Ishikawa (cell line): Measurements from ENCODE around the gene LZIC.

ENCODE experiments used
- CEBPB ChIP-seq: IDR thresholded peaks from 2 replicates; pipeline ENCODE4 v1.6.1; 2012
- CREB1 ChIP-seq: IDR thresholded peaks from 2 replicates; pipeline ENCODE4 v1.6.1; 2012; ENCODE audit warnings: low read depth
- EGR1 ChIP-seq: IDR thresholded peaks from 2 replicates; pipeline ENCODE4 v1.6.1; 2012
- EP300 ChIP-seq: IDR thresholded peaks from 2 replicates; pipeline ENCODE4 v1.6.1; 2012; ENCODE audit warnings: borderline replicate concordance
- FOXM1 ChIP-seq: IDR thresholded peaks from 2 replicates; pipeline ENCODE4 v1.6.1; 2012; ENCODE audit warnings: low read depth, borderline replicate concordance
- NFIC ChIP-seq: IDR thresholded peaks from 2 replicates; pipeline ENCODE4 v1.6.1; 2012
- RAD21 ChIP-seq: IDR thresholded peaks from 2 replicates; pipeline ENCODE4 v1.6.1; 2012; ENCODE audit warnings: low read depth
- TAF1 ChIP-seq: IDR thresholded peaks from 2 replicates; pipeline ENCODE4 v1.6.1; 2012; ENCODE audit warnings: low read depth, mild to moderate bottlenecking
- TCF12 ChIP-seq: IDR thresholded peaks from 2 replicates; pipeline ENCODE4 v1.6.1; 2012; ENCODE audit warnings: low read depth
- TEAD4 ChIP-seq: IDR thresholded peaks from 2 replicates; pipeline ENCODE4 v1.6.1; 2012
- YY1 ChIP-seq: IDR thresholded peaks from 2 replicates; pipeline ENCODE4 v1.6.1; 2012; ENCODE audit warnings: low read depth
- ZBTB7A ChIP-seq: IDR thresholded peaks from 2 replicates; pipeline ENCODE4 v1.6.1; 2012; ENCODE audit warnings: low read depth
- TF ChIP-seq, protein P1 (sequence below): IDR thresholded peaks from 2 replicates; pipeline ENCODE4 v1.6.1; 2012; ENCODE audit warnings: low read depth, mild to moderate bottlenecking
- TF ChIP-seq, protein P2 (sequence below): IDR thresholded peaks from 2 replicates; pipeline ENCODE4 v1.6.1; 2012
- TF ChIP-seq, protein P3 (sequence below): IDR thresholded peaks from 2 replicates; pipeline ENCODE4 v1.6.1; 2012

The LZIC gene

DNA sequence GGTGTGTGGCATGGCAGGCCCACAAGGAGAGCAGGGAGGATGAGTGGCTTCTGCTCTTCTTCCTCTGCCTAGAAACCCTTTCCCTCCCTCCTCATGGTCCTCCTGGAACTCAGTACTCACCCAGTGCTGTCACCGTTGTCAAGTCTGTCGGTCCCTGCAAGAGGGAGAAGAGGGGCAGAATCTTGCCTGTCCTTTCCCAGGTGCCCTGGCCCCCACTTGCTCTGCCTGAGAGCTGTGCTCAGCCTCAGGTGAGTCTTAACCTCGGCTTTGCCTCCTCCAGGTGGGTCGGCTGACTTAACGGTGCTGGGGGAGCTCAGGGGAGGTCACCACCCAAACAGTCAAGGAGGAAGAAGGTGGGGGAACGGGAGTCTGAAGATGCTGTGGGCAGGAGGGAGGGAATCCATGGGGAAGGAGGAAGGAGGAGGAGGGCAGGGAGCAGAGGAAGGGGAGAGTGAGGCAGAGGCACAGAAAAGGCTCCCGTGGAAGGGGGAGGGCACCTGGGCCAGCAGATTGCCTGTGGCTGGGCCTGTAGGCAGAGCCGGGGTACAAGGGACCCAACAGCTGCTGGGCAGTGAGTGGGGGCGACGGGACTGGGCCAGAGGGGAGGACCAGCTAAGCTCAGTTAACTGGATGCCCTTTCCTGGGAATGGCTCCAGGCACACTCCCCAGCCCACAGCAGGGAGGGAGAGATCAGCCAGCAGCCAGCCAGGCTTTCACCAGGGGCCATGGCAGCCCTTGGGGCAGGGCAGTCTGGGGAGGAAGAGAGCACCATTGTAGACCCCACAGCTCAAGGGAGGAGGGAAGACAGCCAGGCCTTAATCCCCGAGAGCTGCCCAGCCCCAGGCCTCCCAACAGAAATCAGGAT is 59.4 kb downstream of the LZIC start:
- TF ChIP-seq, protein P1, sequence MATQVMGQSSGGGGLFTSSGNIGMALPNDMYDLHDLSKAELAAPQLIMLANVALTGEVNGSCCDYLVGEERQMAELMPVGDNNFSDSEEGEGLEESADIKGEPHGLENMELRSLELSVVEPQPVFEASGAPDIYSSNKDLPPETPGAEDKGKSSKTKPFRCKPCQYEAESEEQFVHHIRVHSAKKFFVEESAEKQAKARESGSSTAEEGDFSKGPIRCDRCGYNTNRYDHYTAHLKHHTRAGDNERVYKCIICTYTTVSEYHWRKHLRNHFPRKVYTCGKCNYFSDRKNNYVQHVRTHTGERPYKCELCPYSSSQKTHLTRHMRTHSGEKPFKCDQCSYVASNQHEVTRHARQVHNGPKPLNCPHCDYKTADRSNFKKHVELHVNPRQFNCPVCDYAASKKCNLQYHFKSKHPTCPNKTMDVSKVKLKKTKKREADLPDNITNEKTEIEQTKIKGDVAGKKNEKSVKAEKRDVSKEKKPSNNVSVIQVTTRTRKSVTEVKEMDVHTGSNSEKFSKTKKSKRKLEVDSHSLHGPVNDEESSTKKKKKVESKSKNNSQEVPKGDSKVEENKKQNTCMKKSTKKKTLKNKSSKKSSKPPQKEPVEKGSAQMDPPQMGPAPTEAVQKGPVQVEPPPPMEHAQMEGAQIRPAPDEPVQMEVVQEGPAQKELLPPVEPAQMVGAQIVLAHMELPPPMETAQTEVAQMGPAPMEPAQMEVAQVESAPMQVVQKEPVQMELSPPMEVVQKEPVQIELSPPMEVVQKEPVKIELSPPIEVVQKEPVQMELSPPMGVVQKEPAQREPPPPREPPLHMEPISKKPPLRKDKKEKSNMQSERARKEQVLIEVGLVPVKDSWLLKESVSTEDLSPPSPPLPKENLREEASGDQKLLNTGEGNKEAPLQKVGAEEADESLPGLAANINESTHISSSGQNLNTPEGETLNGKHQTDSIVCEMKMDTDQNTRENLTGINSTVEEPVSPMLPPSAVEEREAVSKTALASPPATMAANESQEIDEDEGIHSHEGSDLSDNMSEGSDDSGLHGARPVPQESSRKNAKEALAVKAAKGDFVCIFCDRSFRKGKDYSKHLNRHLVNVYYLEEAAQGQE = no peak
- TF ChIP-seq, protein P2, sequence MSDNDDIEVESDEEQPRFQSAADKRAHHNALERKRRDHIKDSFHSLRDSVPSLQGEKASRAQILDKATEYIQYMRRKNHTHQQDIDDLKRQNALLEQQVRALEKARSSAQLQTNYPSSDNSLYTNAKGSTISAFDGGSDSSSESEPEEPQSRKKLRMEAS = no peak
- no peak for TF ChIP-seq YY1
- no peak for TF ChIP-seq EGR1
- no peak for TF ChIP-seq NFIC
- TF ChIP-seq CEBPB = no peak
- TF ChIP-seq TCF12 = no peak
- TF ChIP-seq RAD21 = no peak
- no peak for TF ChIP-seq TAF1
- no peak for TF ChIP-seq EP300
- no peak for TF ChIP-seq TEAD4
- no peak for TF ChIP-seq CREB1
- no peak for TF ChIP-seq FOXM1
- TF ChIP-seq, protein P3, sequence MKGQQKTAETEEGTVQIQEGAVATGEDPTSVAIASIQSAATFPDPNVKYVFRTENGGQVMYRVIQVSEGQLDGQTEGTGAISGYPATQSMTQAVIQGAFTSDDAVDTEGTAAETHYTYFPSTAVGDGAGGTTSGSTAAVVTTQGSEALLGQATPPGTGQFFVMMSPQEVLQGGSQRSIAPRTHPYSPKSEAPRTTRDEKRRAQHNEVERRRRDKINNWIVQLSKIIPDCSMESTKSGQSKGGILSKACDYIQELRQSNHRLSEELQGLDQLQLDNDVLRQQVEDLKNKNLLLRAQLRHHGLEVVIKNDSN = no peak
- TF ChIP-seq ZBTB7A = no peak

DNA sequence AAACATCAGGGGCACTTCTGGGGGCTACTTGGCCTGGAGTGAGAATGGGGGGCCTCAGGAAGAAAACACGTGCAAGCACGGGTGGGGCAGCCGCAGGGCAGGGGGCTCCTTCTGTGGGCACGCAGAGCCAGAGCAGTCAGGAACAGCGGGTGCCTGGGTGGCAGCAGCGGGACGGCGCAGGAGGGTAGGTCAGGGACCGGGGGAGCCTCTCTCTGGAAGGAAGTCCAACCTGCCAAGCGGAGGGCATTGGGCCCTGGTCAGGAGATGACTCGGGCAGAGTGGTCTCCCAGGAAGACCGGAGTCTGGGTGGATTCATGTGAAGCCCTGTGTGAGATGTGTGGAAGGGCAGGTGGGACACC is 60.3 kb downstream of the LZIC start:
- TF ChIP-seq TAF1 (no peak), TEAD4 (no peak), NFIC (no peak), FOXM1 (no peak), RAD21 (no peak), ZBTB7A (no peak), TCF12 (no peak), EP300 (no peak), YY1 (no peak)
- TF ChIP-seq, protein P1 = no peak
- TF ChIP-seq, protein P3 = no peak
- TF ChIP-seq, protein P2 = no peak

DNA sequence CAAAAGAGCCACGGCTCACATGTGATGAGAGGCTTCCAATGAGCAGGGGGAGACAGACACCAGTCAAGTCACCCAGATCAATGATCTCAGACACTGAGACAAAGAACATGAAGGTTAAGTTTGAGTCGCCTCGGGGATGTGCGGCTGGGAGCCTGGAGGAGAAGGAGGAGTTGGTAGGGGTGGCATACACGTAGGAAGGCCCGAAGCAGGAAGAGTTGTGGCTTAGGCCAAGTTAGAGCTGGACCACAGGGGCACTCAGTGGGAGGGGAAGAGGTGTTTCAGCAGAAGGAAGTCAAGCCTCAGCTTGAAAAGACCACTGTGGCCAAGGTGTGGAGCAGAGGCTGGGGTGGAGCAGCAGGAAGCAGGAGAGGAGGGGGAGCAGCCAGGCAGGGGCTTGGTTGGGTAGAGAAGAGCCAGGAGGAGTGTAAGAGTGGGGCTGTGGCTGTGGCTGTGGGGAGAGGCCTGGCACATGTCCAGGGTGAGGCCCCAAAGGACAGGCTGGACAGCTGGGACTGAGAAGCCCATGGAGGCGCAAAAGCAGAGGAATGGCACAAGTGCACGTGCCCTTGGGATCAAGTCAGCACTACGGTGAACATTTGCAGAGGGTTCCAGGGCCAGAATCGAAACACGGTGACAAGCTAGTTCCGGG is 60.8 kb downstream of the LZIC start:
- TF ChIP-seq, protein P3 = no peak
- TF ChIP-seq EGR1 = no peak
- TF ChIP-seq, protein P2 = no peak
- TF ChIP-seq YY1 = no peak
- no peak for TF ChIP-seq CREB1
- TF ChIP-seq EP300 = no peak
- no peak for TF ChIP-seq TEAD4
- TF ChIP-seq CEBPB = no peak
- TF ChIP-seq ZBTB7A = no peak
- TF ChIP-seq FOXM1 = no peak
- TF ChIP-seq RAD21 = no peak
- TF ChIP-seq, protein P1 = no peak
- no peak for TF ChIP-seq TCF12
- TF ChIP-seq TAF1 = no peak
- TF ChIP-seq NFIC = no peak
